Panc1 (cell line): Measurements from ENCODE around the gene KRTAP24-1. TPM values are rescaled to one million over a fixed set of nuclear protein-coding genes. Genes with fewer than 3 reads are reported as not detected.

Experiments
- ATAC-seq: fragments of 200-7000 bp; cut with Tn5 transposase; 2 replicates; pipeline ENCODE4 v1.9.1; 2020; ENCODE audit warnings: mild to moderate bottlenecking, moderate library complexity
- BruUV-seq: library from RNA; stranded (reverse); fragments of 400-500 nt; replicated peaks from 2 replicates; lab custom pipeline; 2021; lab: Mats Ljungman, UMichigan
- CTCF ChIA-PET: fragments of 300-600 bp; sonication (Branson Sonifier 250); formaldehyde crosslinking; loops from one replicate; lab custom pipeline; 2022; ENCODE audit warnings: antibody characterized with exemption; lab: Charles Lee
- POLR2A ChIA-PET: fragments of 300-600 bp; sonication (Branson Sonifier 250); formaldehyde crosslinking; loops from one replicate; lab custom pipeline; 2022; ENCODE audit warnings: antibody characterized with exemption; lab: Charles Lee
- DNase-seq: peaks from one replicate; pipeline ENCODE4 v3.0.0-alpha.2; 2010; ENCODE audit warnings: low read depth, low spot score
- H3K27ac ChIP-seq: 2 replicates; pipeline ENCODE4 v1.5.1; 2011; ENCODE audit warnings: mild to moderate bottlenecking, low read length, inconsistent platforms
- H3K27me3 ChIP-seq: fragments of 200-500 bp; sonication (Bioruptor generic); 2 replicates; pipeline ENCODE4 v1.6.0; 2014; ENCODE audit warnings: low read length, inconsistent platforms; ENCODE audit not compliant: control insufficient read depth, insufficient read depth
- H3K36me3 ChIP-seq: fragments of 200-500 bp; sonication (Bioruptor generic); 2 replicates; pipeline ENCODE4 v1.5.1; 2014; ENCODE audit warnings: inconsistent platforms, mild to moderate bottlenecking, low read length, moderate library complexity; ENCODE audit not compliant: control insufficient read depth, insufficient read depth
- H3K4me1 ChIP-seq: 2 replicates; pipeline ENCODE4 v1.5.1; 2011; ENCODE audit warnings: inconsistent platforms, mild to moderate bottlenecking, low read length, moderate library complexity; ENCODE audit not compliant: control insufficient read depth, insufficient read depth
- H3K4me3 ChIP-seq, 2 experiments: 2 replicates each; pipeline ENCODE4 v1.5.1; 2011 to 2012; ENCODE audit warnings: low read depth in 2 of 2, low read length in 2 of 2, mild to moderate bottlenecking in 2 of 2, inconsistent platforms in 1 of 2, moderate library complexity in 1 of 2
- H3K9me3 ChIP-seq: fragments of 200-500 bp; sonication (Bioruptor generic); 2 replicates; pipeline ENCODE4 v1.5.1; 2014; ENCODE audit warnings: low read depth, mild to moderate bottlenecking, inconsistent platforms, low read length, moderate library complexity; ENCODE audit not compliant: control insufficient read depth, insufficient read depth
- POLR2AphosphoS5 ChIP-seq: IDR thresholded peaks from 2 replicates; pipeline ENCODE4 v1.6.1; 2012; ENCODE audit warnings: mild to moderate bottlenecking, low read depth, low read length, moderate library complexity
- SIN3A ChIP-seq: IDR thresholded peaks from 2 replicates; pipeline ENCODE4 v1.6.1; 2012; ENCODE audit warnings: low read depth, mild to moderate bottlenecking, low read length, moderate library complexity, borderline replicate concordance; ENCODE audit not compliant: insufficient read depth
- TCF7L2 ChIP-seq: IDR thresholded peaks from 2 replicates; pipeline ENCODE4 v1.6.1; 2011; ENCODE audit warnings: mild to moderate bottlenecking, low read depth, low read length, inconsistent platforms
- in situ Hi-C: cut with HindIII; loops from 2 replicates; pipeline ENCODE4 v1.10.0; 2016; ENCODE audit warnings: low sequenced_read_pairs, low pct_unique_long_range_greater_than_20kb
- intact Hi-C: fragments of 100-400 bp; cut with micrococcal nuclease; formaldehyde crosslinking; loops from one replicate; pipeline ENCODE4 v1.10.0; 2022; ENCODE audit not compliant: unreplicated experiment
- total RNA-seq: library from RNA; stranded (reverse); gene quantifications from one replicate; pipeline ENCODE4 v1.2.1, GENCODE V29; 2021; ENCODE audit not compliant: unreplicated experiment
- TF ChIP-seq, protein P1 (sequence below): fragments of 450-650 bp; IDR thresholded peaks from 2 replicates; pipeline ENCODE4 v1.5.1; 2017; ENCODE audit warnings: mild to moderate bottlenecking
- TF ChIP-seq, protein P2 (sequence below), 2 experiments: IDR thresholded peaks; 2 replicates each; pipeline ENCODE4 v1.6.1; 2011 to 2012; ENCODE audit warnings: low read depth in 2 of 2, control low read depth in 1 of 2, low read length in 1 of 2, mild to moderate bottlenecking in 1 of 2, moderate library complexity in 1 of 2; ENCODE audit not compliant: insufficient read depth in 1 of 2

Gene KRTAP24-1
- total RNA-seq, 1 experiment from 2014 or later = not detected

- no TSS peak for BruUV-seq
- no peak overlapping the region for H3K4me3 ChIP-seq
- no peaks in the 10 kb centered on the region for H3K9me3 ChIP-seq
- no peaks in the 10 kb centered on the region for H3K36me3 ChIP-seq
- TF ChIP-seq, protein P1, sequence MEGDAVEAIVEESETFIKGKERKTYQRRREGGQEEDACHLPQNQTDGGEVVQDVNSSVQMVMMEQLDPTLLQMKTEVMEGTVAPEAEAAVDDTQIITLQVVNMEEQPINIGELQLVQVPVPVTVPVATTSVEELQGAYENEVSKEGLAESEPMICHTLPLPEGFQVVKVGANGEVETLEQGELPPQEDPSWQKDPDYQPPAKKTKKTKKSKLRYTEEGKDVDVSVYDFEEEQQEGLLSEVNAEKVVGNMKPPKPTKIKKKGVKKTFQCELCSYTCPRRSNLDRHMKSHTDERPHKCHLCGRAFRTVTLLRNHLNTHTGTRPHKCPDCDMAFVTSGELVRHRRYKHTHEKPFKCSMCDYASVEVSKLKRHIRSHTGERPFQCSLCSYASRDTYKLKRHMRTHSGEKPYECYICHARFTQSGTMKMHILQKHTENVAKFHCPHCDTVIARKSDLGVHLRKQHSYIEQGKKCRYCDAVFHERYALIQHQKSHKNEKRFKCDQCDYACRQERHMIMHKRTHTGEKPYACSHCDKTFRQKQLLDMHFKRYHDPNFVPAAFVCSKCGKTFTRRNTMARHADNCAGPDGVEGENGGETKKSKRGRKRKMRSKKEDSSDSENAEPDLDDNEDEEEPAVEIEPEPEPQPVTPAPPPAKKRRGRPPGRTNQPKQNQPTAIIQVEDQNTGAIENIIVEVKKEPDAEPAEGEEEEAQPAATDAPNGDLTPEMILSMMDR = no peak
- TF ChIP-seq TCF7L2 = no peak
- TF ChIP-seq POLR2AphosphoS5 = no peak
- TF ChIP-seq, protein P2, sequence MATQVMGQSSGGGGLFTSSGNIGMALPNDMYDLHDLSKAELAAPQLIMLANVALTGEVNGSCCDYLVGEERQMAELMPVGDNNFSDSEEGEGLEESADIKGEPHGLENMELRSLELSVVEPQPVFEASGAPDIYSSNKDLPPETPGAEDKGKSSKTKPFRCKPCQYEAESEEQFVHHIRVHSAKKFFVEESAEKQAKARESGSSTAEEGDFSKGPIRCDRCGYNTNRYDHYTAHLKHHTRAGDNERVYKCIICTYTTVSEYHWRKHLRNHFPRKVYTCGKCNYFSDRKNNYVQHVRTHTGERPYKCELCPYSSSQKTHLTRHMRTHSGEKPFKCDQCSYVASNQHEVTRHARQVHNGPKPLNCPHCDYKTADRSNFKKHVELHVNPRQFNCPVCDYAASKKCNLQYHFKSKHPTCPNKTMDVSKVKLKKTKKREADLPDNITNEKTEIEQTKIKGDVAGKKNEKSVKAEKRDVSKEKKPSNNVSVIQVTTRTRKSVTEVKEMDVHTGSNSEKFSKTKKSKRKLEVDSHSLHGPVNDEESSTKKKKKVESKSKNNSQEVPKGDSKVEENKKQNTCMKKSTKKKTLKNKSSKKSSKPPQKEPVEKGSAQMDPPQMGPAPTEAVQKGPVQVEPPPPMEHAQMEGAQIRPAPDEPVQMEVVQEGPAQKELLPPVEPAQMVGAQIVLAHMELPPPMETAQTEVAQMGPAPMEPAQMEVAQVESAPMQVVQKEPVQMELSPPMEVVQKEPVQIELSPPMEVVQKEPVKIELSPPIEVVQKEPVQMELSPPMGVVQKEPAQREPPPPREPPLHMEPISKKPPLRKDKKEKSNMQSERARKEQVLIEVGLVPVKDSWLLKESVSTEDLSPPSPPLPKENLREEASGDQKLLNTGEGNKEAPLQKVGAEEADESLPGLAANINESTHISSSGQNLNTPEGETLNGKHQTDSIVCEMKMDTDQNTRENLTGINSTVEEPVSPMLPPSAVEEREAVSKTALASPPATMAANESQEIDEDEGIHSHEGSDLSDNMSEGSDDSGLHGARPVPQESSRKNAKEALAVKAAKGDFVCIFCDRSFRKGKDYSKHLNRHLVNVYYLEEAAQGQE (IDR thresholded peaks at IDR 0.05; ENCODE audit: insufficient read depth in 1 of 2, low read depth in 2 of 2, low read length in 1 of 2) = no peak
- TF ChIP-seq SIN3A = no peak
- no peaks in the 10 kb centered on the region for H3K27me3 ChIP-seq
- no peak overlapping the region for H3K27ac ChIP-seq
- POLR2A ChIA-PET = no interaction called here
- CTCF ChIA-PET = no interaction called here
- intact Hi-C loops (no loop called here), in situ Hi-C loops (no loop called here)
- no peaks in the 10 kb centered on the region for H3K4me1 ChIP-seq
- ATAC-seq (no peak), DNase-seq (no peak)
These were observed 22.4 kb upstream of the KRTAP24-1 start for GRCh38 chr21:30305136-30305535.

GRCh38 chr21:30289215-30289614, 6.5 kb upstream of the KRTAP24-1 start, which contains the start of gene KRTAP25-1:
TSS of gene KRTAP25-1 (minus strand) at chr21:30289514. CDS start at chr21:30289490, 24 bp downstream.
- Histone ChIP-seq H3K27ac (no peak within 1 kb of the TSS), H3K9me3 (no peaks in the 10 kb centered on the region), H3K27me3 (no peaks in the 10 kb centered on the region), H3K4me1 (no peaks in the 10 kb centered on the region), H3K36me3 (no peaks in the 10 kb centered on the region), H3K4me3 (no peak within 1 kb of the TSS)
- BruUV-seq = no TSS peak
- no peak for DNase-seq
- ChIA-PET POLR2A (no interaction called here), CTCF (no interaction called here)
- in situ Hi-C loops = no loop called here
- intact Hi-C loops = no loop called here
- TF ChIP-seq TCF7L2 (no peak), POLR2AphosphoS5 (no peak), SIN3A (no peak)
- TF ChIP-seq, protein P2 (IDR thresholded peaks at IDR 0.05; ENCODE audit: insufficient read depth in 1 of 2, low read depth in 2 of 2, low read length in 1 of 2) = no peak
- TF ChIP-seq, protein P1 = no peak
- no peak for ATAC-seq
